AG20443 (cell line): ENCODE measurements around the gene PUS3.

Experiments used
- DNase-seq: peaks from one replicate; pipeline ENCODE4 v3.0.0; 2012; ENCODE audit warnings: low spot score, mixed read lengths

PUS3 gene

GRCh38 chr11:125902927-125903710, at the start of gene PUS3:
Gene PUS3, minus strand, starts transcription at chr11:125903206. Its CDS starts 6,922 bp downstream, at chr11:125896284.
- peak; percentile 96 for DNase-seq

GRCh38 chr11:125952559-125952958, 49.6 kb upstream of the PUS3 start:
- no peak for DNase-seq

GRCh38 chr11:125951731-125952130, 48.7 kb upstream of the PUS3 start:
- no peak for DNase-seq

- peak; percentile 80 for DNase-seq
Measured at GRCh38 chr11:125950696-125951651, 48.0 kb upstream of the PUS3 start.

- DNase-seq: no peak
Measured at GRCh38 chr11:125950178-125950490, 47.1 kb upstream of the PUS3 start.

- DNase-seq: no peak
Measured at GRCh38 chr11:125949271-125950177, 46.5 kb upstream of the PUS3 start.

- no peak for DNase-seq
Measured at GRCh38 chr11:125948278-125949051, 45.5 kb upstream of the PUS3 start.

- DNase-seq: no peak
Measured at GRCh38 chr11:125947419-125948277, 44.6 kb upstream of the PUS3 start.

- no peak for DNase-seq
Measured at GRCh38 chr11:125946712-125947418, 43.9 kb upstream of the PUS3 start.

- DNase-seq: no peak
Measured at GRCh38 chr11:125945797-125946520, 43.0 kb upstream of the PUS3 start, which contains the start of gene VSIG10L2. Gene VSIG10L2, plus strand, starts transcription at chr11:125946044. Its CDS starts 12 bp downstream, at chr11:125946056.

- DNase-seq: no peak
Measured at GRCh38 chr11:125945011-125945796, 42.2 kb upstream of the PUS3 start.

GRCh38 chr11:125944350-125945010, 41.5 kb upstream of the PUS3 start:
- no peak for DNase-seq

- DNase-seq: no peak
Measured at GRCh38 chr11:125943661-125944349, 40.8 kb upstream of the PUS3 start.

- no peak for DNase-seq
Measured at GRCh38 chr11:125942771-125943428, 39.9 kb upstream of the PUS3 start.

GRCh38 chr11:125941619-125942611, 38.9 kb upstream of the PUS3 start:
- peak; percentile 69 for DNase-seq
